Endothelial cell of umbilical vein (primary cell): ENCODE measurements around the gene ARNT2. TPM values are rescaled to one million over a fixed set of nuclear protein-coding genes. Genes with fewer than 3 reads are reported as not detected.

Source experiments
- BruUV-seq: library from RNA; stranded (reverse); fragments of 400-500 nt; replicated peaks from 2 replicates; lab custom pipeline; 2021; lab: Mats Ljungman, UMichigan
- CTCF ChIA-PET: fragments of 300-600, 350-600 bp; sonication (Branson Sonifier 250); formaldehyde crosslinking; loops from one replicate; lab custom pipeline; 2021; ENCODE audit warnings: antibody characterized with exemption, inconsistent platforms; lab: Charles Lee
- POLR2A ChIA-PET: fragments of 300-600, 350-600 bp; sonication (Branson Sonifier 250); formaldehyde crosslinking; loops from one replicate; lab custom pipeline; 2021; ENCODE audit warnings: antibody characterized with exemption, inconsistent platforms; lab: Charles Lee
- DNase-seq: peaks from one replicate; pipeline ENCODE4 v3.0.0-alpha.2; 2011; ENCODE audit warnings: low read depth, low spot score
- FAIRE-seq: peaks from 2 replicates; lab custom pipeline; 2011; peaks lifted over from hg19 to GRCh38; lab: Jason Lieb, UNC
- H2AFZ ChIP-seq: 2 replicates; pipeline ENCODE4 v1.6.0; 2012; ENCODE audit warnings: low read depth, low read length, control low read depth, inconsistent platforms
- H3K27ac ChIP-seq: 2 replicates; pipeline ENCODE4 v1.5.1; 2011; ENCODE audit warnings: low read depth, mild to moderate bottlenecking, control low read depth, low read length, moderate library complexity; ENCODE audit not compliant: insufficient read depth
- H3K27me3 ChIP-seq, 2 experiments: 2 replicates each; pipeline versions ENCODE4 v1.6.0 to v1.6.1; 2011; ENCODE audit warnings: low read length in 2 of 2, mixed read lengths in 1 of 2; ENCODE audit not compliant: control insufficient read depth in 2 of 2, insufficient read depth in 2 of 2
- H3K36me3 ChIP-seq, 2 experiments: 2 replicates in 1 of 2; 3 replicates in 1 of 2; pipeline ENCODE4 v1.5.1; 2011; ENCODE audit warnings: low read length in 2 of 2, mild to moderate bottlenecking in 1 of 2, moderate library complexity in 1 of 2; ENCODE audit not compliant: control insufficient read depth in 2 of 2, insufficient read depth in 2 of 2; ENCODE audit errors: extremely low read depth in 1 of 2
- H3K4me1 ChIP-seq: 3 replicates; pipeline ENCODE4 v1.5.1; 2011; ENCODE audit warnings: mild to moderate bottlenecking, low read length; ENCODE audit not compliant: control insufficient read depth, insufficient read depth; ENCODE audit errors: extremely low read depth
- H3K4me2 ChIP-seq: 2 replicates; pipeline ENCODE4 v1.6.1; 2011; ENCODE audit warnings: low read length, control low read depth, mixed read lengths; ENCODE audit not compliant: insufficient read depth
- H3K4me3 ChIP-seq, 3 experiments: fragments of 200-600 bp in 1 of 3; sonication (generic), shearing (Covaris generic) in 1 of 3; replicated peaks in 1 of 3; 2 replicates each; pipeline ENCODE4 v1.5.1; 2011 to 2016; ENCODE audit warnings: control low read depth in 3 of 3, low read length in 3 of 3, mild to moderate bottlenecking in 2 of 3, inconsistent platforms in 1 of 3, low read depth in 1 of 3, moderate library complexity in 1 of 3; ENCODE audit not compliant: insufficient read depth in 1 of 3
- H3K79me2 ChIP-seq: 2 replicates; pipeline ENCODE4 v1.6.0; 2012; ENCODE audit warnings: low read length, inconsistent platforms; ENCODE audit not compliant: control insufficient read depth, insufficient read depth
- H3K9ac ChIP-seq: replicated peaks from 2 replicates; pipeline ENCODE3; 2011; ENCODE audit warnings: low read length, control low read depth; ENCODE audit not compliant: insufficient read depth; ENCODE audit errors: extremely low read depth
- H3K9me1 ChIP-seq: replicated peaks from 3 replicates; pipeline ENCODE4 v1.6.0; 2011; ENCODE audit warnings: mild to moderate bottlenecking, low read length; ENCODE audit not compliant: control insufficient read depth, insufficient read depth; ENCODE audit errors: extremely low read depth
- H3K9me3 ChIP-seq: replicated peaks from 2 replicates; pipeline ENCODE4 v1.5.1; 2012; ENCODE audit warnings: low read length, inconsistent platforms; ENCODE audit not compliant: control insufficient read depth, insufficient read depth
- H4K20me1 ChIP-seq: replicated peaks from 2 replicates; pipeline ENCODE3; 2011; ENCODE audit warnings: mild to moderate bottlenecking, low read length; ENCODE audit not compliant: control insufficient read depth, insufficient read depth; ENCODE audit errors: extremely low read depth
- CTCF ChIP-seq, 2 donors: IDR thresholded peaks; 1 replicate in 1 of 2; 2 replicates in 1 of 2; pipeline ENCODE4 v1.5.1; 2011; ENCODE audit warnings: low read length in 2 of 2, mild to moderate bottlenecking in 2 of 2, moderate library complexity in 2 of 2, control low read depth in 1 of 2, inconsistent platforms in 1 of 2, low read depth in 1 of 2; ENCODE audit not compliant: insufficient read depth in 1 of 2; ENCODE audit errors: extremely low read depth in 1 of 2
- EZH2 ChIP-seq: IDR thresholded peaks from 2 replicates; pipeline ENCODE4 v1.6.1; 2012; ENCODE audit warnings: borderline replicate concordance, low read depth, mild to moderate bottlenecking, moderate library complexity, low read length, inconsistent platforms; ENCODE audit not compliant: severe bottlenecking
- FOS ChIP-seq: IDR thresholded peaks from 2 replicates; pipeline ENCODE4 v1.6.1; 2011; ENCODE audit warnings: mild to moderate bottlenecking, low read length, moderate library complexity, borderline replicate concordance; ENCODE audit not compliant: insufficient read depth
- GATA2 ChIP-seq: IDR thresholded peaks from 2 replicates; pipeline ENCODE4 v1.7.0; 2011; ENCODE audit warnings: low read depth, mild to moderate bottlenecking, moderate library complexity, mixed read lengths, low read length; ENCODE audit not compliant: insufficient read length, insufficient read depth
- JUN ChIP-seq: IDR thresholded peaks from 2 replicates; pipeline ENCODE4 v1.6.1; 2011; ENCODE audit warnings: borderline replicate concordance, low read depth; ENCODE audit not compliant: insufficient read length, insufficient read depth
- MAX ChIP-seq: IDR thresholded peaks from 2 replicates; pipeline ENCODE4 v1.6.1; 2011; ENCODE audit not compliant: insufficient read depth, insufficient read length
- MYC ChIP-seq: IDR thresholded peaks from one replicate; pipeline ENCODE4 v1.6.1; 2011; ENCODE audit warnings: mild to moderate bottlenecking, low read depth, low read length
- POLR2A ChIP-seq: IDR thresholded peaks from 2 replicates; pipeline ENCODE4 v1.6.1; 2012; ENCODE audit warnings: low read depth, mild to moderate bottlenecking, control low read depth, low read length
- POLR2AphosphoS5 ChIP-seq: IDR thresholded peaks from 2 replicates; pipeline ENCODE4 v1.6.1; 2012; ENCODE audit warnings: low read depth, mild to moderate bottlenecking, control low read depth, low read length, moderate library complexity; ENCODE audit not compliant: insufficient read depth
- dilution Hi-C: fragments of 300-500 bp; cut with MboI; formaldehyde crosslinking; loops from one replicate; pipeline ENCODE4 v1.15.0; 2019; ENCODE audit warnings: low sequenced_read_pairs; ENCODE audit not compliant: extremely low pct_ligation_motif_present
- intact Hi-C: fragments of 100-400 bp; cut with micrococcal nuclease; formaldehyde crosslinking; loops from one replicate; pipeline ENCODE4 v1.10.0; 2022
- polyA plus RNA-seq, 4 experiments: library from polyadenylated mRNA; depleted of rRNA in 3 of 4; stranded (reverse) in 3 of 4; unstranded in 1 of 4; fragments of >200 nt; gene quantifications; 2 replicates each; pipeline versions ENCODE4 v1.2.1 to v1.2.3, GENCODE V29; 2011 to 2012; ENCODE audit warnings: missing spikeins in 1 of 4
- total RNA-seq: library from RNA; stranded (reverse); gene quantifications from 2 replicates; pipeline ENCODE4 v1.2.3, GENCODE V29; 2021

The ARNT2 gene
- total and polyA plus RNA-seq, 2 donors (not counting 3 experiments of a cell fraction or from before 2014, with no cell fraction given), result 0.03 to 0.20 TPM

DNA sequence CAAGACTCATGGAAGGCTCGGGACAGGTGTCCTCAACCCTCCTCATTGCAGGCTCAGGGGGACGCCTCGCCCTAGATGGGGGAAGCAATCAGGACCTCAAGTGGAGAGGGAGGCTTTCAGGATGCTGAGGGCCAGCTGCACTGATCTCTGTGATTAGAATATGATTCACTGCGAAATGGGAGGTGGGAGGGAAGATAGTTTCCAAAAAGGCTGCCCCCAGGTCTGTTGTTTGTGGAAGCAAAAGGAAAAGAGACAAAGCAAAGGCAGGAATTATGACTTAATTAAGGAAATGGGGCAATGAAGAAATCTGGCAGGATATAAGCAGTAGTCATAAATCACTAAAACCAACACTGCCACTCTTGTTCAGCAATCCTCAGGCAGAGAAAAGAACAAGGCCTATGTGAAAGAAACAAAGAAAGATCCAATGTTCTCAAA lies 205.3 kb downstream of the ARNT2 start:
- ChIA-PET POLR2A (no interaction called here), CTCF (interaction anchor here (1.0 to 3.6 kb wide), 3 partner anchors 11 to 166 kb away, joined by 3 to 24 read pairs (median 17); no protein-coding TSS in a partner anchor)
- dilution Hi-C loops (no loop called here), intact Hi-C loops (loop anchor here (1.0 kb wide), 2 partner anchors 12 to 20 kb away; no protein-coding TSS in a partner anchor)
- H3K27me3 ChIP-seq, result no peaks in the 10 kb centered on the region
- no peak overlapping the region for H3K4me3 ChIP-seq
- no peaks in the 10 kb centered on the region for H4K20me1 ChIP-seq
- H3K4me2 ChIP-seq, result peak overlapping the region; percentile 27
- H3K27ac ChIP-seq, result no peak overlapping the region
- H3K9ac ChIP-seq, result no peak overlapping the region
- no peak overlapping the region for H2AFZ ChIP-seq
- no peaks in the 10 kb centered on the region for H3K79me2 ChIP-seq
- DNase-seq, result peak; percentile 87
- no peaks in the 10 kb centered on the region for H3K9me1 ChIP-seq
- peak; percentile 94 for FAIRE-seq
- BruUV-seq, result no TSS peak
- no peaks in the 10 kb centered on the region for H3K9me3 ChIP-seq
- no peaks in the 10 kb centered on the region for H3K36me3 ChIP-seq
- H3K4me1 ChIP-seq, result peaks cover 21% of the 10 kb centered on the region
- peak; percentile 16 for TF ChIP-seq POLR2AphosphoS5
- TF ChIP-seq EZH2, result no peak
- no peak for TF ChIP-seq CTCF (IDR thresholded peaks at IDR 0.05; ENCODE audit: extremely low read depth in 1 of 2, insufficient read depth in 1 of 2, low read depth in 1 of 2, low read length in 2 of 2)
- TF ChIP-seq MAX, result no peak
- peak; percentile 85 for TF ChIP-seq FOS
- no peak for TF ChIP-seq MYC
- TF ChIP-seq GATA2, result peak; percentile 95
- no peak for TF ChIP-seq POLR2A
- peak; percentile 43 for TF ChIP-seq JUN
